ENCODE results near the gene ZBTB11. TPM values are rescaled to one million over a fixed set of nuclear protein-coding genes. Genes with fewer than 3 reads are reported as not detected.

Gene ZBTB11
- total and polyA plus RNA-seq, 10 of the 15 experiments (the other 5 are each of a cell fraction or from before 2014, with no cell fraction given), result 3.5 to 25.7 (median 18.0) TPM

DNA sequence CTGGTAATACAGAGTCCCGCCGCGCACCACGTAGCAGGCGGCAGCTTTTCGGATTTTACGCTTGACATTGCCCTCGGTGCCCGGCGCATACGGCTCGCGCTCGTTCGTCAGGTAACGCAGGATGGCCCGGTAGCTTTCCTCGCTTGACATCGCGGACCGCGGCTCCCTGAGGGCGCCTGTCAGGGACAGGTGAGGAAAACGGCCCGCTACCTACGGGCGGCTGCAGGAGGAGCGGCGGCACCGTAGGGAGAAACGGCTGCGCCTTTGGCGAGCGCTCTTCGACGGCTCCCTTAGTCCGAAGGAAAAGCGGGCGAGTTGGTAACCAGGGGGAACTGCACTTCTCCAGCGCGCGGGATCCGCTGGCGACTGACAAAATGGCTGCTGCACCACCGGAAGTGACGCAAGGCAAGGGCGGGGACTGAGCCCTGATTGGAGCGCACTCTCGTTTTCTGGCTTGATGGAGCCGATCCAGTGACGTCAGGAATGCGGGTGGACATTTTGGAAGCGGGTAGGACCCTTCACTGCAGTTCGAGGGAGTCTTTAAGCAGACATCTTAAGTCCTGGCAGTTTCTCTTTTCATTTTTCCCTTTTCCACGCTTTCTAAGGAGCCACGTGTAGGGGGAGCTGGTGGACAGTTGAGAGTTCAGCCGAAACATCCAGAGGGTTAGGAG lies at the start of gene ZBTB11 (continued):
- TF ChIP-seq, protein P1, sequence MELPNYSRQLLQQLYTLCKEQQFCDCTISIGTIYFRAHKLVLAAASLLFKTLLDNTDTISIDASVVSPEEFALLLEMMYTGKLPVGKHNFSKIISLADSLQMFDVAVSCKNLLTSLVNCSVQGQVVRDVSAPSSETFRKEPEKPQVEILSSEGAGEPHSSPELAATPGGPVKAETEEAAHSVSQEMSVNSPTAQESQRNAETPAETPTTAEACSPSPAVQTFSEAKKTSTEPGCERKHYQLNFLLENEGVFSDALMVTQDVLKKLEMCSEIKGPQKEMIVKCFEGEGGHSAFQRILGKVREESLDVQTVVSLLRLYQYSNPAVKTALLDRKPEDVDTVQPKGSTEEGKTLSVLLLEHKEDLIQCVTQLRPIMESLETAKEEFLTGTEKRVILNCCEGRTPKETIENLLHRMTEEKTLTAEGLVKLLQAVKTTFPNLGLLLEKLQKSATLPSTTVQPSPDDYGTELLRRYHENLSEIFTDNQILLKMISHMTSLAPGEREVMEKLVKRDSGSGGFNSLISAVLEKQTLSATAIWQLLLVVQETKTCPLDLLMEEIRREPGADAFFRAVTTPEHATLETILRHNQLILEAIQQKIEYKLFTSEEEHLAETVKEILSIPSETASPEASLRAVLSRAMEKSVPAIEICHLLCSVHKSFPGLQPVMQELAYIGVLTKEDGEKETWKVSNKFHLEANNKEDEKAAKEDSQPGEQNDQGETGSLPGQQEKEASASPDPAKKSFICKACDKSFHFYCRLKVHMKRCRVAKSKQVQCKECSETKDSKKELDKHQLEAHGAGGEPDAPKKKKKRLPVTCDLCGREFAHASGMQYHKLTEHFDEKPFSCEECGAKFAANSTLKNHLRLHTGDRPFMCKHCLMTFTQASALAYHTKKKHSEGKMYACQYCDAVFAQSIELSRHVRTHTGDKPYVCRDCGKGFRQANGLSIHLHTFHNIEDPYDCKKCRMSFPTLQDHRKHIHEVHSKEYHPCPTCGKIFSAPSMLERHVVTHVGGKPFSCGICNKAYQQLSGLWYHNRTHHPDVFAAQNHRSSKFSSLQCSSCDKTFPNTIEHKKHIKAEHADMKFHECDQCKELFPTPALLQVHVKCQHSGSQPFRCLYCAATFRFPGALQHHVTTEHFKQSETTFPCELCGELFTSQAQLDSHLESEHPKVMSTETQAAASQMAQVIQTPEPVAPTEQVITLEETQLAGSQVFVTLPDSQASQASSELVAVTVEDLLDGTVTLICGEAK (IDR thresholded peaks at IDR 0.05; ENCODE audit: borderline replicate concordance), result peak; percentile 97
- TF ChIP-seq GABPA (IDR thresholded peaks at IDR 0.05; ENCODE audit: low read depth), result peak; percentile 95
- TF ChIP-seq, protein P2, sequence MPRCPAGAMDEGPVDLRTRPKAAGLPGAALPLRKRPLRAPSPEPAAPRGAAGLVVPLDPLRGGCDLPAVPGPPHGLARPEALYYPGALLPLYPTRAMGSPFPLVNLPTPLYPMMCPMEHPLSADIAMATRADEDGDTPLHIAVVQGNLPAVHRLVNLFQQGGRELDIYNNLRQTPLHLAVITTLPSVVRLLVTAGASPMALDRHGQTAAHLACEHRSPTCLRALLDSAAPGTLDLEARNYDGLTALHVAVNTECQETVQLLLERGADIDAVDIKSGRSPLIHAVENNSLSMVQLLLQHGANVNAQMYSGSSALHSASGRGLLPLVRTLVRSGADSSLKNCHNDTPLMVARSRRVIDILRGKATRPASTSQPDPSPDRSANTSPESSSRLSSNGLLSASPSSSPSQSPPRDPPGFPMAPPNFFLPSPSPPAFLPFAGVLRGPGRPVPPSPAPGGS (IDR thresholded peaks at IDR 0.05; ENCODE audit: borderline replicate concordance, insufficient read depth, low read depth, low read length, poor library complexity, severe bottlenecking), result peak; percentile 46
- TF ChIP-seq, protein P3, sequence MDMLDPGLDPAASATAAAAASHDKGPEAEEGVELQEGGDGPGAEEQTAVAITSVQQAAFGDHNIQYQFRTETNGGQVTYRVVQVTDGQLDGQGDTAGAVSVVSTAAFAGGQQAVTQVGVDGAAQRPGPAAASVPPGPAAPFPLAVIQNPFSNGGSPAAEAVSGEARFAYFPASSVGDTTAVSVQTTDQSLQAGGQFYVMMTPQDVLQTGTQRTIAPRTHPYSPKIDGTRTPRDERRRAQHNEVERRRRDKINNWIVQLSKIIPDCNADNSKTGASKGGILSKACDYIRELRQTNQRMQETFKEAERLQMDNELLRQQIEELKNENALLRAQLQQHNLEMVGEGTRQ (IDR thresholded peaks at IDR 0.05; ENCODE audit: borderline replicate concordance, low read depth, low read length), result no peak
- no peak; the same call in 1 of the 2 replicates for TF ChIP-seq MTA3 (IDR thresholded peaks at IDR 0.05; ENCODE audit: borderline replicate concordance, low read length)
- peak; percentile 88 for TF ChIP-seq CHD2 (IDR thresholded peaks at IDR 0.05; ENCODE audit: borderline replicate concordance, low read depth, low read length)
- no peak; the same call in none of the 2 replicates for TF ChIP-seq GATAD2B (conservative IDR thresholded peaks at IDR 0.05; ENCODE audit: low read depth)
- TF ChIP-seq BCL11A (IDR thresholded peaks at IDR 0.05; ENCODE audit: low read depth, low read length), result no peak
- no peak for TF ChIP-seq SREBF2 (IDR thresholded peaks at IDR 0.05; ENCODE audit: low read length)
- TF ChIP-seq NFXL1 (IDR thresholded peaks at IDR 0.05; ENCODE audit: borderline replicate concordance), result no peak
- 0 out of 2 replicates have a peak, but pooled peaks have one; percentile 8 for TF ChIP-seq MEF2A (IDR thresholded peaks at IDR 0.05; ENCODE audit: insufficient read depth, low read depth, low read length)
- no peak for TF ChIP-seq TARDBP (IDR thresholded peaks at IDR 0.05; ENCODE audit: borderline replicate concordance)
- TF ChIP-seq NRF1 (conservative IDR thresholded peaks at IDR 0.05; ENCODE audit: low read depth, low read length), result no peak
- no peak for TF ChIP-seq ZNF207 (IDR thresholded peaks at IDR 0.05; ENCODE audit: borderline replicate concordance)
- TF ChIP-seq RB1 (IDR thresholded peaks at IDR 0.05; ENCODE audit: borderline replicate concordance), result no peak; the same call in 1 of the 2 replicates
- TF ChIP-seq HDAC6 (IDR thresholded peaks at IDR 0.05; ENCODE audit: unreplicated experiment), result no peak
- TF ChIP-seq, protein P4, sequence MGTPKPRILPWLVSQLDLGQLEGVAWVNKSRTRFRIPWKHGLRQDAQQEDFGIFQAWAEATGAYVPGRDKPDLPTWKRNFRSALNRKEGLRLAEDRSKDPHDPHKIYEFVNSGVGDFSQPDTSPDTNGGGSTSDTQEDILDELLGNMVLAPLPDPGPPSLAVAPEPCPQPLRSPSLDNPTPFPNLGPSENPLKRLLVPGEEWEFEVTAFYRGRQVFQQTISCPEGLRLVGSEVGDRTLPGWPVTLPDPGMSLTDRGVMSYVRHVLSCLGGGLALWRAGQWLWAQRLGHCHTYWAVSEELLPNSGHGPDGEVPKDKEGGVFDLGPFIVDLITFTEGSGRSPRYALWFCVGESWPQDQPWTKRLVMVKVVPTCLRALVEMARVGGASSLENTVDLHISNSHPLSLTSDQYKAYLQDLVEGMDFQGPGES (IDR thresholded peaks at IDR 0.05), result no peak
- TF ChIP-seq ZZZ3 (IDR thresholded peaks at IDR 0.05; ENCODE audit: control insufficient read depth, insufficient read length, low read depth), result no peak
- TF ChIP-seq RELA (IDR thresholded peaks at IDR 0.05; ENCODE audit: borderline replicate concordance, partially characterized antibody), result no peak
- TF ChIP-seq SMAD5 (IDR thresholded peaks at IDR 0.05; ENCODE audit: low read depth), result peak; percentile 6; the same call in 1 of the 2 replicates
- no peak for TF ChIP-seq SMC3 (IDR thresholded peaks at IDR 0.05; ENCODE audit: borderline replicate concordance, low read length)
- no peak for TF ChIP-seq NFIC (IDR thresholded peaks at IDR 0.05; ENCODE audit: low read depth, low read length)
